Uterus (tissue), 2 donors: ENCODE data around the gene CDR2L.

Experiments
- CTCF ChIP-seq, 4 experiments: fragments of 200-600 bp in 2 of 4; fragments of 450-650 bp in 2 of 4; sonication (generic) in 2 of 4; IDR thresholded peaks; one replicate each; pipeline ENCODE4 v1.5.1; 2016 to 2019; ENCODE audit warnings: antibody characterized with exemption in 4 of 4, mild to moderate bottlenecking in 2 of 4, moderate library complexity in 1 of 4
- POLR2A ChIP-seq, 2 donors: fragments of 450-650 bp; IDR thresholded peaks; one replicate each; pipeline ENCODE4 v1.6.1; 2016; ENCODE audit warnings: antibody characterized with exemption in 2 of 2, mild to moderate bottlenecking in 1 of 2, moderate library complexity in 1 of 2

GRCh38 chr17:75008373-75008772 is 20.9 kb downstream of the CDR2L start:
- TF ChIP-seq CTCF (IDR thresholded peaks at IDR 0.05) (no peak), POLR2A (IDR thresholded peaks at IDR 0.05) (no peak)
